GM06990 (cell line): Measurements from ENCODE around the gene TNFRSF13B.
A peak's percentile ranks its signal among the peaks of the same experiment; 100 is the strongest.
"Not testable (repeated sequence)": the region's sequence is repeated elsewhere in the genome, so short reads cannot be mapped to it uniquely, and the experiment has no call there.

Experiments
- DNase-seq: peaks from one replicate; pipeline ENCODE4 v3.0.0-alpha.2; 2011; ENCODE audit not compliant: insufficient read length; ENCODE audit errors: extremely low read depth
- H3K27me3 ChIP-seq: replicated peaks from 2 replicates; pipeline ENCODE4 v1.6.0; 2011; ENCODE audit warnings: low read length; ENCODE audit not compliant: control insufficient read depth, insufficient read depth
- H3K36me3 ChIP-seq: 2 replicates; pipeline ENCODE4 v1.5.1; 2011; ENCODE audit warnings: low read length; ENCODE audit not compliant: control insufficient read depth, insufficient read depth
- H3K4me3 ChIP-seq: replicated peaks from 2 replicates; pipeline ENCODE4 v1.5.1; 2011; ENCODE audit warnings: low read depth, mild to moderate bottlenecking, control low read depth, low read length
- TF ChIP-seq, protein P1 (sequence below): IDR thresholded peaks from 2 replicates; pipeline ENCODE4 v1.5.1; 2011; ENCODE audit warnings: low read length, control low read depth, mild to moderate bottlenecking, inconsistent platforms; ENCODE audit not compliant: insufficient read depth, poor library complexity, severe bottlenecking

Gene TNFRSF13B

DNA sequence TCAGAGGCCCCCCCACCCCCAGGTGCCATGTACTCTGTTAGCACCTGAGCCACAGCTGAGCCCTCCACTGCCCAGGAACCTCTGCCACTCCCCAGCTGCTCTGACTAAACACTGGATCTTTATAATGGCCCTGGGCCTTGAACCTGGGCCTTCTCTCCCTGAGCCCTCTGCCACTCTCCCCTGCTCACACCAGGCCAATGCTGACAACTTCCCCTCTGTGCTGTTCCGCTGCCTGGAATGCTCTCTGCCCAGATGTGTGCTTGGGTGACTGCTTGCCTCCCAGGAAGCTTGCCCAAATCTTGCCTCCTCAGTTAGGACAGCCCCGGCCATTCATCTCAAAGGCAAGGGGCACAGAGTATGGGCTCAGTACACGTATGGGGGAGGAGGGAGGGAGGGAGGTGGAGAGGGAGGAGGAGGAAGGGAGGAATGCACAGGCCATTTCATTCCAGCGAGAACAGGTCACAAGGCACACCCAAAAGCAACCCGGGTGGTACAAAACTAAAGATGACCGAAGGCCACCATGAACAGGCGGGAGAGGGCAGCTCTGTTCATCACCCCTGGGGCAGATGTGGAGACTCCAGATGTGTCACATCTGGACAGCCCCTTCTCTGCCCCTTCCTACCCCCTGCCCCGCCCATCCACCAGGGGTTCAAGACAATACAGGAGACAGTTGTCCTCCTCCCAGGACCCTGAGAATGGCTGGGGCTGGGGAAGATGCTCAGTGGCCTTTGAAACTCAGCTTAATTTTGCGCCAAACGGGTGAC, 15.3 kb upstream of the TNFRSF13B start:
- Histone ChIP-seq H3K36me3 (no peaks in the 10 kb centered on the region), H3K4me3 (peak overlapping the region; percentile 22; the same call in 1 of the 2 replicates), H3K27me3 (no peaks in the 10 kb centered on the region)
- TF ChIP-seq, protein P1, sequence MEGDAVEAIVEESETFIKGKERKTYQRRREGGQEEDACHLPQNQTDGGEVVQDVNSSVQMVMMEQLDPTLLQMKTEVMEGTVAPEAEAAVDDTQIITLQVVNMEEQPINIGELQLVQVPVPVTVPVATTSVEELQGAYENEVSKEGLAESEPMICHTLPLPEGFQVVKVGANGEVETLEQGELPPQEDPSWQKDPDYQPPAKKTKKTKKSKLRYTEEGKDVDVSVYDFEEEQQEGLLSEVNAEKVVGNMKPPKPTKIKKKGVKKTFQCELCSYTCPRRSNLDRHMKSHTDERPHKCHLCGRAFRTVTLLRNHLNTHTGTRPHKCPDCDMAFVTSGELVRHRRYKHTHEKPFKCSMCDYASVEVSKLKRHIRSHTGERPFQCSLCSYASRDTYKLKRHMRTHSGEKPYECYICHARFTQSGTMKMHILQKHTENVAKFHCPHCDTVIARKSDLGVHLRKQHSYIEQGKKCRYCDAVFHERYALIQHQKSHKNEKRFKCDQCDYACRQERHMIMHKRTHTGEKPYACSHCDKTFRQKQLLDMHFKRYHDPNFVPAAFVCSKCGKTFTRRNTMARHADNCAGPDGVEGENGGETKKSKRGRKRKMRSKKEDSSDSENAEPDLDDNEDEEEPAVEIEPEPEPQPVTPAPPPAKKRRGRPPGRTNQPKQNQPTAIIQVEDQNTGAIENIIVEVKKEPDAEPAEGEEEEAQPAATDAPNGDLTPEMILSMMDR: no peak
- no peak for DNase-seq

DNA sequence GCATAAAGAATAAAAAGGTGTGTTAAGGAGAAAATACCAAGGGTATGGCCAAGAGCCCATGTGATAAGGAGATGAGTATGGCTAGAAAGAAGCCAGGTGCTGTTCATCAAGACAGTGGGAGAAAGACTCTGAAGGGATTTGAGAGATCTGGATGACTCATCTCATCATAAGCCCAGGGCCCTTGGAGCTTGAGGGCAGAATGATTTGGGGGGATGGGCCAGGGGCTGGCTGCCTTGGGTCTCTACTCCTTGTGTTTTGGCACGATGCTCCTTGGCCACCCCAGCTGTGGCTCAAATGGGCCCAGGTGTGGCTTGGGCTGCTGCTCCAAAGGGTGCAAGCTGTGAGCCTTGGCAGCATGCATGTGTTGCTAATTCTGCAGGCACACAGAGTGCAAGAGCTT, 14.5 kb upstream of the TNFRSF13B start:
- no peaks in the 10 kb centered on the region for H3K36me3 ChIP-seq
- H3K4me3 ChIP-seq: no peak overlapping the region
- DNase-seq: peak; percentile 60
- TF ChIP-seq, protein P1: no peak
- H3K27me3 ChIP-seq: no peaks in the 10 kb centered on the region

DNA sequence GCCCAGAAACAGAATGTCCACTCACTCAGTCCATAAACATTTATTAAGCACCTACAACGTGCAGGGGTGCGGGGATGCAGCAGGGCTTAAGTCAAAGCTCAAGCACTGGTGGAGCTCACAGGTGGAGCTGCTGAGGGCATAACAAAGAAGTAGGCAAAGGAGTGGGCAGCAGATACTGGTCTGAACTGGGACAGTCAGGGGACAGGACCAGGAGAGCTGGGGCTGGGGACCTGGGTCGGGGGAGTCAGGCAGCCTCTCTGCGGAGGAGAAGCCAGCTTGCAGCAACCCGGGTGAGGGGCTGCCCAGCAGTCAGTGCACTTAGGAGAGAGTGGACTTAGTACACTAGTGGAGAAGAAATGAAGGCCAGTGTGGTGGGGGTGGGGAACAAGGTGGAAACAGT, 10.0 kb upstream of the TNFRSF13B start:
- H3K27me3 ChIP-seq: no peaks in the 10 kb centered on the region

DNA sequence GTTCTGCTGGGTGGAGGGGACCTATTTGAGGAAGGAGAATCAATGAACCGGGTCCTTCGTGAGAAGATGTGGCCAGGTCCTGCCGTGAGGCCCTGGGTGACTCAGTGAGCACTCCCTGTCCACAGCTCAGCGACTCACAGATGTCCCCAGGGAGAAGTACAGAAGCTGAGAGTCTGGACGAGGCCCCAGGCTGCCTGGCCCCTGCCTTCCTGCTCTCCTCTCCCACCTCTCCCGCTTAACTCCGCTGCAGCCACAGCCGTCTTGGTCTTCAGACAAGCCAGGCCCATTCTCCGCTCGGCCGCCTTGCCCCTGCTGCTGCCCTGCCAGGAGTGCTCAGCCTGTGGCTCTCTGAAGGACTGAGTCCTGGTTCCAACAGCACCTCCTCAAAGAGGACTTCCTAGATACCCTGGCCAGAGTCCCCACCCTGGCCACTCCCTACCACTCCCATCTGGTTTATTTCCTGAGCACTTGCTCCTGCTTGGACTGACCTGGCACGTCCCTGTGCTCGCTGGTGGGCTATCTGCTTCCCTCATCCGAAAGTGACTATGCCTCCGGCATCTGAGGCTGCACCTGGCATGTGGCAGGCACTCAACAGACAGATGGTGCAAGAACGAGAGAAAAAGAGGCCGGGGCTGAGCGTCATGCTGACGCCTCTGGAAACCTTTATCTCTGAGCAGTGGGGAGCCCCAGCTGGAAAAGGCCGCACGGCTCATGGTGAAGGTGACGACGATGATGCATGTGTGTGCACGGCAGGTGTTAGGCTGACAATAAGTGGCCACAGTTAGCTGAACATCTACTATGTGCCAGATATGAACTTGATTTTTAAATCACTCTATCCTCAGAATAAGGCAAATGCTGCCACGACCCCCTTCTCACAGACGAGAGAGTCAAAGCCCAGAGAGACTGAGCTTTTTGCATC, 9.2 kb upstream of the TNFRSF13B start:
- TF ChIP-seq, protein P1: no peak
- Histone ChIP-seq H3K27me3 (no peaks in the 10 kb centered on the region), H3K36me3 (no peaks in the 10 kb centered on the region), H3K4me3 (peak overlapping the region; percentile 55)
- peak; percentile 76 for DNase-seq

More for the DNA sequence above, 10.0 kb upstream of the TNFRSF13B start:
- Histone ChIP-seq H3K4me3 (no peak overlapping the region), H3K36me3 (no peaks in the 10 kb centered on the region)
- no peak for DNase-seq
- TF ChIP-seq, protein P1: no peak

DNA sequence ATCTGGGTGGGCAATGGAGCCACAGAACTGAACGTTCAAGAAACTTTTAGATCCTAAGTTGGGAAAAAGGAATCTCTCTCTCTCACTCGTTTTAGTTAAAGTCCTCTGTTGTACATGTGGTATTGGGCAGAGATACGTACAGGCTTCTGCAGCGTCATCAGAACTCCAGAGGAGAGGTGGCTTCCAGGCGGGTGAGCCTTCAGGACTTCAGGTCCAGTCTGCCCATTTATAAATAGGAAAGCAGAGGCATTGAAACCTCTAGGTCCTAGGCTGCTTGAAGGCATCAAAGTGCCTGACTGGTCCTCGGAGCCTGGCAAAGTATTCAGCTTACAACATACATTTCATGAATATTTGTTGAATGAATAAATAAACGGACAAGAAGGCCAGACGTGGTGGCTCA, 8.1 kb upstream of the TNFRSF13B start:
- H3K4me3 ChIP-seq: peak overlapping the region; percentile 2; the same call in 1 of the 2 replicates
- no peak for DNase-seq
- no peaks in the 10 kb centered on the region for H3K27me3 ChIP-seq
- H3K36me3 ChIP-seq: no peaks in the 10 kb centered on the region
- TF ChIP-seq, protein P1: no peak

DNA sequence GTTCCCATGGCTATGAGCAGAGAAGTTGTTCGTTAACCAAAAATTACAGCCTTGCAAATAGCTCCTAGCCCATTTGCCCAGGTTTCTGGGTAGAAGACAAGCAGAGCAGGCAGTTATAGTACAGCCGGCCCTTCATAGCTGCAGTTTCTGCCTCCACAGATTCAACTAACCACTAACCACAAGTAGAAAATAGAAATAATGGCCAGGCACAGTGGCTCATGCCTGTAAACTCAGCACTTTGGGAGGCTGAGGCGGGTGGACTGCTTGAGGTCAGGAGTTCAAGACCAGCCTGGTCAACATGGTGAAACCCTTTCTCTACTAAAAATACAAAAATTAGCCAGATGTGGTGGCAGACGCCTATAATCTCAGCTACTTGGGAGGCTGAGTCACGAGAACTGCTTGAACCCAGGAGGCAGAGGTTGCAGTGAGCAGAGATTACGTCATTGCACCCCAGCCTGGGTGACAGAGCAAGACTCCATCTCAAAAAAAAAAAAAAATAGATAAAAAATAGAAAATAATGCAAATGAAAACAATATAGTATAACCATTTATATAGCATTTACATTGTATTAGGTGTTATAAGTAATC, 7.4 kb upstream of the TNFRSF13B start:
- not testable (repeated sequence) for H3K27me3 ChIP-seq, H3K36me3 ChIP-seq, H3K4me3 ChIP-seq
- peak; percentile 60 for DNase-seq
